Nephron (organoid): ENCODE data around the gene SPPL2B.
"Not testable (repeated sequence)": the region's sequence is repeated elsewhere in the genome, so short reads cannot be mapped to it uniquely, and the experiment has no call there.

Experiments
- H3K27ac Mint-ChIP-seq, 3 experiments: 2 replicates each; pipeline ENCODE4 v1.8.0; 2020; ENCODE audit warnings: mixed read lengths in 3 of 3, mild to moderate bottlenecking in 2 of 3, moderate library complexity in 1 of 3
- H3K27me3 Mint-ChIP-seq: 2 replicates; pipeline ENCODE4 v1.8.0; 2021; ENCODE audit warnings: low read depth, mild to moderate bottlenecking, moderate library complexity, mixed read lengths
- H3K36me3 Mint-ChIP-seq: 2 replicates; pipeline ENCODE4 v1.8.0; 2020; ENCODE audit warnings: low read depth, mixed read lengths
- H3K4me1 Mint-ChIP-seq: 2 replicates; pipeline ENCODE4 v1.8.0; 2020; ENCODE audit warnings: mixed read lengths
- H3K4me3 Mint-ChIP-seq, 3 experiments: 2 replicates each; pipeline ENCODE4 v1.8.0; 2020; ENCODE audit warnings: mild to moderate bottlenecking in 3 of 3, mixed read lengths in 3 of 3, moderate library complexity in 2 of 3
- H3K9me3 Mint-ChIP-seq: 2 replicates; pipeline ENCODE4 v1.8.0; 2020; ENCODE audit warnings: mixed read lengths
- TF ChIP-seq, protein P1 (sequence below), 3 experiments: fragments of 200-600 bp; sonication (generic); IDR thresholded peaks; one replicate each; pipeline ENCODE4 v1.5.0; 2021; ENCODE audit warnings: antibody characterized with exemption in 3 of 3; ENCODE audit not compliant: unreplicated experiment in 3 of 3

The SPPL2B gene, protein sequence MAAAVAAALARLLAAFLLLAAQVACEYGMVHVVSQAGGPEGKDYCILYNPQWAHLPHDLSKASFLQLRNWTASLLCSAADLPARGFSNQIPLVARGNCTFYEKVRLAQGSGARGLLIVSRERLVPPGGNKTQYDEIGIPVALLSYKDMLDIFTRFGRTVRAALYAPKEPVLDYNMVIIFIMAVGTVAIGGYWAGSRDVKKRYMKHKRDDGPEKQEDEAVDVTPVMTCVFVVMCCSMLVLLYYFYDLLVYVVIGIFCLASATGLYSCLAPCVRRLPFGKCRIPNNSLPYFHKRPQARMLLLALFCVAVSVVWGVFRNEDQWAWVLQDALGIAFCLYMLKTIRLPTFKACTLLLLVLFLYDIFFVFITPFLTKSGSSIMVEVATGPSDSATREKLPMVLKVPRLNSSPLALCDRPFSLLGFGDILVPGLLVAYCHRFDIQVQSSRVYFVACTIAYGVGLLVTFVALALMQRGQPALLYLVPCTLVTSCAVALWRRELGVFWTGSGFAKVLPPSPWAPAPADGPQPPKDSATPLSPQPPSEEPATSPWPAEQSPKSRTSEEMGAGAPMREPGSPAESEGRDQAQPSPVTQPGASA

GRCh38 chr19:2328401-2329148 is at the start of gene SPPL2B, which contains the start of gene LSM7:
Gene SPPL2B, plus strand, starts transcription at chr19:2328684. Its CDS starts 26 bp downstream, at chr19:2328710.
Gene LSM7, minus strand, starts transcription at chr19:2328586. Its CDS starts 20 bp downstream, at chr19:2328566.
- H3K36me3 Mint-ChIP-seq: peaks cover 14% of the 10 kb centered on the region

GRCh38 chr19:2280633-2281264 is 47.7 kb upstream of the SPPL2B start:
- H3K27me3 Mint-ChIP-seq: peaks cover 35% of the 10 kb centered on the region
- no peaks in the 10 kb centered on the region for H3K9me3 Mint-ChIP-seq
- H3K36me3 Mint-ChIP-seq: peaks cover 3% of the 10 kb centered on the region
- no peak overlapping the region for H3K27ac Mint-ChIP-seq
- H3K4me3 Mint-ChIP-seq: no peak overlapping the region
- TF ChIP-seq, protein P1, sequence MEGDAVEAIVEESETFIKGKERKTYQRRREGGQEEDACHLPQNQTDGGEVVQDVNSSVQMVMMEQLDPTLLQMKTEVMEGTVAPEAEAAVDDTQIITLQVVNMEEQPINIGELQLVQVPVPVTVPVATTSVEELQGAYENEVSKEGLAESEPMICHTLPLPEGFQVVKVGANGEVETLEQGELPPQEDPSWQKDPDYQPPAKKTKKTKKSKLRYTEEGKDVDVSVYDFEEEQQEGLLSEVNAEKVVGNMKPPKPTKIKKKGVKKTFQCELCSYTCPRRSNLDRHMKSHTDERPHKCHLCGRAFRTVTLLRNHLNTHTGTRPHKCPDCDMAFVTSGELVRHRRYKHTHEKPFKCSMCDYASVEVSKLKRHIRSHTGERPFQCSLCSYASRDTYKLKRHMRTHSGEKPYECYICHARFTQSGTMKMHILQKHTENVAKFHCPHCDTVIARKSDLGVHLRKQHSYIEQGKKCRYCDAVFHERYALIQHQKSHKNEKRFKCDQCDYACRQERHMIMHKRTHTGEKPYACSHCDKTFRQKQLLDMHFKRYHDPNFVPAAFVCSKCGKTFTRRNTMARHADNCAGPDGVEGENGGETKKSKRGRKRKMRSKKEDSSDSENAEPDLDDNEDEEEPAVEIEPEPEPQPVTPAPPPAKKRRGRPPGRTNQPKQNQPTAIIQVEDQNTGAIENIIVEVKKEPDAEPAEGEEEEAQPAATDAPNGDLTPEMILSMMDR (IDR thresholded peaks at IDR 0.05; ENCODE audit: unreplicated experiment in 3 of 3): no peak
- H3K4me1 Mint-ChIP-seq: no peaks in the 10 kb centered on the region

More at GRCh38 chr19:2328401-2329148, at the start of gene SPPL2B, which contains the start of gene LSM7:
- TF ChIP-seq, protein P1 (IDR thresholded peaks at IDR 0.05; ENCODE audit: unreplicated experiment in 3 of 3): no peak
- H3K27me3 Mint-ChIP-seq: peaks cover 3% of the 10 kb centered on the region
- peak within 1 kb of the TSS; percentile 99 for H3K4me3 Mint-ChIP-seq
- peak within 1 kb of the TSS; percentile 94 to 98 (median 96) for H3K27ac Mint-ChIP-seq
- peaks cover 68% of the 10 kb centered on the region for H3K4me1 Mint-ChIP-seq
- no peaks in the 10 kb centered on the region for H3K9me3 Mint-ChIP-seq

DNA sequence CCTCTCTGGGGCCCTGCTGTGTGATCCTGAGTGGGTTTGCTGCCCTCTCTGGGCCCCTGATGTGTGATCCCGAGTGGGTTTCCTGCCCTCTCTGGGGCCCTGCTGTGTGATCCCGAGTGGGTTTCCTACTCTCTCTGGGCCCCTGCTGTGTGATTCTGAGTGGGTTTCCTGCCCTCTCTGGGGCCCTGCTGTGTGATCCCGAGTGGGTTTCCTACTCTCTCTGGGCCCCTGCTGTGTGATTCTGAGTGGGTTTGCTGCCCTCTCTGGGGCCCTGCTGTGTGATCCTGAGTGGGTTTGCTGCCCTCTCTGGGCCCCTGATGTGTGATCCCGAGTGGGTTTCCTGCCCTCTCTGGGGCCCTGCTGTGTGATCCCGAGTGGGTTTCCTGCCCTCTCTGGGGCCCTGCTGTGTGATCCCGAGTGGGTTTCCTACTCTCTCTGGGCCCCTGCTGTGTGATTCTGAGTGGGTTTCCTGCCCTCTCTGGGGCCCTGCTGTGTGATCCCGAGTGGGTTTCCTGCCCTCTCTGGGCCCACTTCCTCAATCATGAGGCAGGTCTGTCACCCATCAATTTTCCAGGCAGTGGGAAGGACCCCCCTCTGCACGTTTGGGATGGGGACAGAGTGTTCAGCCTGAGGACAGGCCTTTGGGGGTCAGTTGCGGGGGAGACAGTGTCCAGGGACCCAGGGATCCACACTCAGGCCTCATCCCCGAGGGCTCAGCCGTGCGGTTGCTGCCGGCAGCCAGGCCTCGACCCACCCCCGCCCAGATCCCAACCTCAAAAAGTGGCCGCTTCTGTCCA is 47.0 kb upstream of the SPPL2B start:
- not testable (repeated sequence) for H3K4me1 Mint-ChIP-seq, H3K36me3 Mint-ChIP-seq, H3K4me3 Mint-ChIP-seq, H3K9me3 Mint-ChIP-seq, H3K27ac Mint-ChIP-seq
- peaks cover 42% of the 10 kb centered on the region for H3K27me3 Mint-ChIP-seq

- H3K9me3 Mint-ChIP-seq: no peaks in the 10 kb centered on the region
- peaks cover 50% of the 10 kb centered on the region for H3K27me3 Mint-ChIP-seq
- TF ChIP-seq, protein P1 (IDR thresholded peaks at IDR 0.05; ENCODE audit: unreplicated experiment in 3 of 3): no peak
- peak within 1 kb of the TSS; percentile 41 to 63 (median 62) for H3K4me3 Mint-ChIP-seq
- no peaks in the 10 kb centered on the region for H3K4me1 Mint-ChIP-seq
- peak within 1 kb of the TSS in 1 of 3 experiments; percentile 78 for H3K27ac Mint-ChIP-seq
- H3K36me3 Mint-ChIP-seq: peaks cover 1% of the 10 kb centered on the region
These were observed 46.2 kb upstream of the SPPL2B start, which contains the start of gene PEAK3 for GRCh38 chr19:2282062-2282861. Gene PEAK3, minus strand, starts transcription at chr19:2282175. Its CDS starts 1,244 bp downstream, at chr19:2280931.

GRCh38 chr19:2282862-2283237 is 45.6 kb upstream of the SPPL2B start:
- no peaks in the 10 kb centered on the region for H3K4me1 Mint-ChIP-seq
- TF ChIP-seq, protein P1 (IDR thresholded peaks at IDR 0.05; ENCODE audit: unreplicated experiment in 3 of 3): no peak
- H3K27ac Mint-ChIP-seq: peak overlapping the region in 1 of 3 experiments; percentile 78
- H3K36me3 Mint-ChIP-seq: no peaks in the 10 kb centered on the region
- H3K4me3 Mint-ChIP-seq: peak overlapping the region; percentile 41 to 63 (median 60)
- H3K27me3 Mint-ChIP-seq: peaks cover 56% of the 10 kb centered on the region
- no peaks in the 10 kb centered on the region for H3K9me3 Mint-ChIP-seq
